ENCODE data around the gene TAF1C. TPM values are rescaled to one million over a fixed set of nuclear protein-coding genes. Genes with fewer than 3 reads are reported as not detected.

The TAF1C gene
- total RNA-seq, 3 donors from 2014 or later: 29.5 to 52.7 (median 39.0) TPM

GRCh38 chr16:84194018-84194417 lies 7.2 kb upstream of the TAF1C start:
- no peaks in the 10 kb centered on the region for H3K9me3 ChIP-seq
- H3K27me3 ChIP-seq: no peaks in the 10 kb centered on the region
- H3K4me3 ChIP-seq: peak overlapping the region in 1 of 3 donors; percentile 31
- no peak for DNase-seq (ENCODE audit: low spot score in 2 of 2)
- intact Hi-C loops (cut with DNase I; ENCODE audit: low total_unique reads): no loop called here
- H3K27ac ChIP-seq: no peak overlapping the region
- H3K36me3 ChIP-seq: no peaks in the 10 kb centered on the region
- TF ChIP-seq POLR2A (IDR thresholded peaks at IDR 0.05) (no peak), POLR2AphosphoS5 (IDR thresholded peaks at IDR 0.05) (no peak), CTCF (IDR thresholded peaks at IDR 0.05) (no peak)
- H3K4me1 ChIP-seq: no peaks in the 10 kb centered on the region

- DNase-seq (ENCODE audit: low spot score in 2 of 2): no peak
- Histone ChIP-seq H3K4me1 (no peaks in the 10 kb centered on the region), H3K9me3 (no peaks in the 10 kb centered on the region), H3K27me3 (no peaks in the 10 kb centered on the region), H3K36me3 (no peaks in the 10 kb centered on the region), H3K27ac (no peak overlapping the region), H3K4me3 (no peak overlapping the region)
- TF ChIP-seq POLR2A (IDR thresholded peaks at IDR 0.05): no peak
- TF ChIP-seq POLR2AphosphoS5 (IDR thresholded peaks at IDR 0.05): no peak
- TF ChIP-seq CTCF (IDR thresholded peaks at IDR 0.05): no peak
- intact Hi-C loops (cut with DNase I; ENCODE audit: low total_unique reads): no loop called here
Observed at GRCh38 chr16:84193480-84193879, 6.6 kb upstream of the TAF1C start.

GRCh38 chr16:84191466-84191865 lies 4.6 kb upstream of the TAF1C start:
- Histone ChIP-seq H3K9me3 (no peaks in the 10 kb centered on the region), H3K27me3 (no peaks in the 10 kb centered on the region), H3K4me3 (no peak overlapping the region), H3K4me1 (no peaks in the 10 kb centered on the region), H3K36me3 (no peaks in the 10 kb centered on the region), H3K27ac (no peak overlapping the region)
- TF ChIP-seq POLR2A (IDR thresholded peaks at IDR 0.05): no peak
- no peak for TF ChIP-seq CTCF (IDR thresholded peaks at IDR 0.05)
- TF ChIP-seq POLR2AphosphoS5 (IDR thresholded peaks at IDR 0.05): no peak
- intact Hi-C loops (cut with DNase I; ENCODE audit: low total_unique reads): no loop called here
- DNase-seq (ENCODE audit: low spot score in 2 of 2): no peak

- no peak for TF ChIP-seq POLR2AphosphoS5 (IDR thresholded peaks at IDR 0.05)
- TF ChIP-seq POLR2A (IDR thresholded peaks at IDR 0.05): no peak
- TF ChIP-seq CTCF (IDR thresholded peaks at IDR 0.05): no peak
- DNase-seq (ENCODE audit: low spot score in 2 of 2): no peak
- Histone ChIP-seq H3K4me3 (no peak within 1 kb of the TSS), H3K36me3 (no peaks in the 10 kb centered on the region), H3K27ac (no peak within 1 kb of the TSS), H3K4me1 (peaks cover 0 to 2% of the 10 kb centered on the region in 2 donors), H3K27me3 (no peaks in the 10 kb centered on the region), H3K9me3 (no peaks in the 10 kb centered on the region)
- intact Hi-C loops (cut with DNase I; ENCODE audit: low total_unique reads): no loop called here
Observed at GRCh38 chr16:84190731-84191388, 4.0 kb upstream of the TAF1C start, which contains the start of gene ADAD2. Gene ADAD2 (plus strand): TSS chr16:84191157. CDS start chr16:84191231, 74 bp downstream.

- TF ChIP-seq POLR2A (IDR thresholded peaks at IDR 0.05): no peak
- no peak for TF ChIP-seq POLR2AphosphoS5 (IDR thresholded peaks at IDR 0.05)
- no peak for TF ChIP-seq CTCF (IDR thresholded peaks at IDR 0.05)
- Histone ChIP-seq H3K27ac (no peak overlapping the region), H3K4me1 (peaks cover 0 to 5% of the 10 kb centered on the region in 2 donors), H3K9me3 (no peaks in the 10 kb centered on the region), H3K4me3 (no peak overlapping the region), H3K36me3 (no peaks in the 10 kb centered on the region), H3K27me3 (no peaks in the 10 kb centered on the region)
- DNase-seq (ENCODE audit: low spot score in 2 of 2): no peak
- intact Hi-C loops (cut with DNase I; ENCODE audit: low total_unique reads): loop anchor here (10.0 kb wide), 1 partner anchor 100 kb away; no protein-coding TSS in a partner anchor
Observed at GRCh38 chr16:84184775-84185174, 2.1 kb downstream of the TAF1C start.
